HFFc6 (cell line): ENCODE measurements around the gene ARFIP2. TPM values are rescaled to one million over a fixed set of nuclear protein-coding genes. Genes with fewer than 3 reads are reported as not detected.

ENCODE experiments used
- DNase-seq: peaks from one replicate; pipeline ENCODE4 v3.0.0-alpha.2; 2018
- H3K27ac Mint-ChIP-seq: 2 replicates; pipeline ENCODE4 v1.8.0; 2020; ENCODE audit warnings: mild to moderate bottlenecking, mixed read lengths
- H3K27me3 Mint-ChIP-seq: 2 replicates; pipeline ENCODE4 v1.8.0; 2021; ENCODE audit warnings: mild to moderate bottlenecking, moderate library complexity, mixed read lengths; ENCODE audit not compliant: insufficient read depth
- H3K36me3 Mint-ChIP-seq: 2 replicates; pipeline ENCODE4 v1.8.0; 2021; ENCODE audit warnings: low read depth, mixed read lengths
- H3K4me1 Mint-ChIP-seq: 2 replicates; pipeline ENCODE4 v1.8.0; 2020; ENCODE audit warnings: low read depth, mixed read lengths
- H3K4me3 Mint-ChIP-seq: 2 replicates; pipeline ENCODE4 v1.8.0; 2020; ENCODE audit warnings: mild to moderate bottlenecking, moderate library complexity, mixed read lengths
- H3K9me3 Mint-ChIP-seq: 2 replicates; pipeline ENCODE4 v1.8.0; 2020; ENCODE audit warnings: mild to moderate bottlenecking, mixed read lengths
- total RNA-seq, 6 experiments: library from RNA; stranded (reverse); fragmentation: NEBNext Ultra II Directional; extraction: Animal tissue kit (Norgen Biotek cat#: 25700); gene quantifications; 2 replicates in 1 of 6; 3 replicates in 5 of 6; pipeline ENCODE4 v1.2.3, GENCODE V29; 2021
- TF ChIP-seq, protein P1 (sequence below): fragments of 200-600 bp; sonication (generic); IDR thresholded peaks from 2 replicates; pipeline ENCODE4 v1.5.0; 2021; ENCODE audit warnings: antibody characterized with exemption, mild to moderate bottlenecking

ARFIP2 gene
- total RNA-seq, 6 experiments from 2014 or later = 60.9 to 72.4 (median 67.7) TPM

- peak overlapping the region; percentile 97 for H3K27ac Mint-ChIP-seq
- peaks cover 23% of the 10 kb centered on the region for H3K36me3 Mint-ChIP-seq
Observed at GRCh38 chr11:6474806-6475500, 6.2 kb downstream of the ARFIP2 start.

DNA sequence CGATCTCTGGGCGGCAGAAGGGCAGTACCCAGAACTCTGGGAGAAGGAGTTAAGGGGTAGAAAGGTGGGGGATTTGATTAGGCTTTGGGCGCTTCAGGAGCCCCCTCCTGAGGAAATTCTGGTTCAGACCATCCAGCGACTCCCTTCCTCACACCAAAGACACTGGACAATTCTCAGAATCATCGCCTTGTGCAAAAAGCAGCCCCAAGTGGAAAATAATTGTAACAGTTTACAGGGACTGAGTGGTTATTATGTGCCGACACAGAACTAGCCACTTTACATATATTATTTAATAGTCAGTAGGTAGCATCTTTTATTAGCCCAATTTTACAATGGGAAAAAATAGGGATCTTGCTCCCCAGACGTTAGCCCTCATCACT lies 6.7 kb downstream of the ARFIP2 start:
- Mint-ChIP-seq H3K9me3 (no peaks in the 10 kb centered on the region), H3K36me3 (peaks cover 19% of the 10 kb centered on the region; the same call in 1 of the 2 replicates), H3K27ac (peak overlapping the region; percentile 97), H3K4me1 (peaks cover 48% of the 10 kb centered on the region), H3K4me3 (peak overlapping the region; percentile 91), H3K27me3 (peaks cover 10% of the 10 kb centered on the region)
- TF ChIP-seq, protein P1, sequence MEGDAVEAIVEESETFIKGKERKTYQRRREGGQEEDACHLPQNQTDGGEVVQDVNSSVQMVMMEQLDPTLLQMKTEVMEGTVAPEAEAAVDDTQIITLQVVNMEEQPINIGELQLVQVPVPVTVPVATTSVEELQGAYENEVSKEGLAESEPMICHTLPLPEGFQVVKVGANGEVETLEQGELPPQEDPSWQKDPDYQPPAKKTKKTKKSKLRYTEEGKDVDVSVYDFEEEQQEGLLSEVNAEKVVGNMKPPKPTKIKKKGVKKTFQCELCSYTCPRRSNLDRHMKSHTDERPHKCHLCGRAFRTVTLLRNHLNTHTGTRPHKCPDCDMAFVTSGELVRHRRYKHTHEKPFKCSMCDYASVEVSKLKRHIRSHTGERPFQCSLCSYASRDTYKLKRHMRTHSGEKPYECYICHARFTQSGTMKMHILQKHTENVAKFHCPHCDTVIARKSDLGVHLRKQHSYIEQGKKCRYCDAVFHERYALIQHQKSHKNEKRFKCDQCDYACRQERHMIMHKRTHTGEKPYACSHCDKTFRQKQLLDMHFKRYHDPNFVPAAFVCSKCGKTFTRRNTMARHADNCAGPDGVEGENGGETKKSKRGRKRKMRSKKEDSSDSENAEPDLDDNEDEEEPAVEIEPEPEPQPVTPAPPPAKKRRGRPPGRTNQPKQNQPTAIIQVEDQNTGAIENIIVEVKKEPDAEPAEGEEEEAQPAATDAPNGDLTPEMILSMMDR = peak; percentile 5; the same call in 1 of the 2 replicates
- peak; percentile 23 for DNase-seq

More at GRCh38 chr11:6474806-6475500, 6.2 kb downstream of the ARFIP2 start:
- Mint-ChIP-seq H3K4me3 (peak overlapping the region; percentile 91), H3K9me3 (no peaks in the 10 kb centered on the region), H3K27me3 (peaks cover 10% of the 10 kb centered on the region), H3K4me1 (peaks cover 53% of the 10 kb centered on the region)
- no peak for DNase-seq
- TF ChIP-seq, protein P1 = no peak

- Mint-ChIP-seq H3K4me3 (peak within 1 kb of the TSS; percentile 96), H3K9me3 (no peaks in the 10 kb centered on the region), H3K27me3 (peaks cover 10% of the 10 kb centered on the region), H3K4me1 (peaks cover 42% of the 10 kb centered on the region), H3K27ac (peak within 1 kb of the TSS; percentile 97), H3K36me3 (peaks cover 12% of the 10 kb centered on the region; the same call in 1 of the 2 replicates)
- TF ChIP-seq, protein P1 = peak; percentile 53; the same call in 1 of the 2 replicates
- DNase-seq = peak; percentile 78
Observed at GRCh38 chr11:6473451-6474412, 7.4 kb downstream of the ARFIP2 start, which contains the start of gene TRIM3. TRIM3 (minus strand) TSS chr11:6473941; CDS start chr11:6465695, 8,246 bp downstream.

DNA sequence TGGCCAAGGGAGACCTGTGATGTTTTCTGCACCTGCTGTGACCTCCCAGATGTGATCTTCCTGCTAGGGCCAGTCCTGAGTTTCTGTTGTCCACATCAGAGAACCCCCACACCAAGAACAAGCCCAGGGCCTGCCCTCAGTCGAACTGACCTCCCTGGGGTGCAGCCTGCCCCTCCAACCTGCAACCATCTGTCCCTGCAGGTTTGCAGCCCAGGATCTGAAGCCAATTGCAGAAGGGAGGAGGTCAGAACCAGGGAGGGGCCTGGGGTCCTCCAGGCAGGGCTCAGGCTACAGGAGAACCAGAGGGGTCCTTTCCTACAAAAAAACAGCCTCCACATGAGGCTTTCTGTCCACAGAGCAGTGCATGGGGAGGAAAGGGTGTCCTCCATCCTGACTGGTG lies 8.2 kb downstream of the ARFIP2 start:
- peak overlapping the region; percentile 8; the same call in 1 of the 2 replicates for H3K27ac Mint-ChIP-seq
- peaks cover 9% of the 10 kb centered on the region; the same call in 1 of the 2 replicates for H3K36me3 Mint-ChIP-seq
- H3K9me3 Mint-ChIP-seq = no peaks in the 10 kb centered on the region
- peaks cover 10% of the 10 kb centered on the region for H3K27me3 Mint-ChIP-seq
- H3K4me3 Mint-ChIP-seq = peak overlapping the region; percentile 96
- DNase-seq = no peak
- peaks cover 42% of the 10 kb centered on the region for H3K4me1 Mint-ChIP-seq
- TF ChIP-seq, protein P1 = no peak

DNA sequence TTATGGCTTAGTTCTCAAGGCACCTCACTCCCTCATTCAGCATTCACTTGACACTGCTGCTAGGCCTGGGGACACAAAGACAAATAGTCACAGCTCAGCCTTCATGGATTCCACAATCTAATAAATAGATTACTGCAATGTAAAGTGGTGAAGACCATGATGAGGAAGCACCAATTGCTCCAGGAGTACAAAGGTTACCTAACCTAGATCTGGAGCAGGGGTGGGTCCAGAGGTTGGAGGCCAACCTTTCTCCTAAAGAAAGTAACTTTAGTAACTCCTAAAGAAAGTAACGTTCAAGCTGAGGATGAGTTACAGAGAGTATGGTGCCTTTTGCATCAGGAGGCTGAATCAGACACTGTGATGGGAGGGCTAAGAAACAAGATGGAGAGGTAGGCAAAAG lies 11.5 kb downstream of the ARFIP2 start:
- H3K27ac Mint-ChIP-seq = no peak overlapping the region
- TF ChIP-seq, protein P1 = no peak
- H3K4me1 Mint-ChIP-seq = peaks cover 32% of the 10 kb centered on the region
- H3K9me3 Mint-ChIP-seq = no peaks in the 10 kb centered on the region
- H3K36me3 Mint-ChIP-seq = no peaks in the 10 kb centered on the region; the same call in 1 of the 2 replicates
- no peak overlapping the region for H3K4me3 Mint-ChIP-seq
- DNase-seq = no peak
- H3K27me3 Mint-ChIP-seq = peaks cover 8% of the 10 kb centered on the region
